GM19238 (cell line): ENCODE measurements around the gene SULT2B1.

Experiments used
- DNase-seq: peaks from one replicate; pipeline ENCODE4 v3.0.0; 2011; ENCODE audit warnings: low spot score; ENCODE audit not compliant: insufficient read length

Gene SULT2B1

GRCh38 chr19:48600679-48601417 lies 48.9 kb downstream of the SULT2B1 start:
- DNase-seq = no peak

- DNase-seq = no peak
Measured at GRCh38 chr19:48603001-48603400, 51.0 kb downstream of the SULT2B1 start.

- no peak for DNase-seq
Measured at GRCh38 chr19:48603449-48603848, 51.5 kb downstream of the SULT2B1 start.

- no peak for DNase-seq
Measured at GRCh38 chr19:48603850-48604249, 51.9 kb downstream of the SULT2B1 start.

- DNase-seq = no peak
Measured at GRCh38 chr19:48606463-48607358, 54.7 kb downstream of the SULT2B1 start, which contains the start of gene SPACA4. Gene SPACA4, plus strand, starts transcription at chr19:48606742. Its CDS starts 237 bp downstream, at chr19:48606979.

- no peak for DNase-seq
Measured at GRCh38 chr19:48607359-48607755, 55.4 kb downstream of the SULT2B1 start.

- DNase-seq = peak; percentile 44
Measured at GRCh38 chr19:48608798-48609263, 56.9 kb downstream of the SULT2B1 start.

- no peak for DNase-seq
Measured at GRCh38 chr19:48609571-48610108, 57.7 kb downstream of the SULT2B1 start.

- no peak for DNase-seq
Measured at GRCh38 chr19:48611872-48612271, 59.9 kb downstream of the SULT2B1 start.

GRCh38 chr19:48613024-48613851 lies 61.3 kb downstream of the SULT2B1 start:
- no peak for DNase-seq

- DNase-seq = no peak
Measured at GRCh38 chr19:48613852-48614435, 62.0 kb downstream of the SULT2B1 start.

- no peak for DNase-seq
Measured at GRCh38 chr19:48614436-48615230, 62.7 kb downstream of the SULT2B1 start, which contains the start of gene FAM83E. Gene FAM83E, minus strand, starts transcription at chr19:48615076. Its CDS starts 1,704 bp downstream, at chr19:48613372.

- DNase-seq = no peak
Measured at GRCh38 chr19:48615231-48616040, 63.5 kb downstream of the SULT2B1 start.

GRCh38 chr19:48616041-48616436 lies 64.1 kb downstream of the SULT2B1 start:
- DNase-seq = no peak

- no peak for DNase-seq
Measured at GRCh38 chr19:48616491-48617056, 64.6 kb downstream of the SULT2B1 start.

GRCh38 chr19:48617146-48617937 lies 65.4 kb downstream of the SULT2B1 start:
- DNase-seq = no peak

GRCh38 chr19:48618278-48618915 lies 66.4 kb downstream of the SULT2B1 start:
- no peak for DNase-seq
